Activated naive CD8-positive, alpha-beta T cell treated with anti-CD3 and anti-CD28 coated beads, Interleukin-2, amount 10 ng/mL, durations not matched to agents 7 days and 5 days (primary cell): ENCODE data around the gene SRC. TPM values are rescaled to one million over a fixed set of nuclear protein-coding genes. Genes with fewer than 3 reads are reported as not detected.

Experiments used
- ATAC-seq: fragments of 150-1000 bp; cut with Tn5 transposase; one replicate; pipeline ENCODE4 v1.10.0; 2021; ENCODE audit warnings: low read depth, moderate library complexity
- POLR2A ChIA-PET: fragments of 350-600 bp; sonication (Branson Sonifier 250); formaldehyde crosslinking; loops from one replicate; lab custom pipeline; 2021; ENCODE audit warnings: antibody characterized with exemption; lab: Charles Lee
- DNase-seq: peaks from one replicate; pipeline ENCODE4 v3.0.0; 2021
- H3K27ac Mint-ChIP-seq: one replicate; pipeline ENCODE4 v1.8.0; 2022; ENCODE audit warnings: mild to moderate bottlenecking, mixed read lengths
- H3K27me3 Mint-ChIP-seq: one replicate; pipeline ENCODE4 v1.8.0; 2022; ENCODE audit warnings: mild to moderate bottlenecking, moderate library complexity, mixed read lengths
- H3K36me3 Mint-ChIP-seq: one replicate; pipeline ENCODE4 v1.8.0; 2021; ENCODE audit warnings: mild to moderate bottlenecking, mixed read lengths
- H3K4me1 Mint-ChIP-seq: one replicate; pipeline ENCODE4 v1.8.0; 2021; ENCODE audit warnings: mixed read lengths
- H3K4me3 Mint-ChIP-seq: one replicate; pipeline ENCODE4 v1.8.0; 2022; ENCODE audit warnings: mild to moderate bottlenecking, moderate library complexity, mixed read lengths
- H3K9me3 Mint-ChIP-seq: one replicate; pipeline ENCODE4 v1.8.0; 2021; ENCODE audit warnings: mixed read lengths
- total RNA-seq, 2 experiments: library from RNA; stranded (reverse); gene quantifications; one replicate each; pipeline ENCODE4 v1.2.3, GENCODE V29; 2021

The SRC gene
- total RNA-seq, 2 experiments from 2014 or later: 4.5 to 5.6 TPM

DNA sequence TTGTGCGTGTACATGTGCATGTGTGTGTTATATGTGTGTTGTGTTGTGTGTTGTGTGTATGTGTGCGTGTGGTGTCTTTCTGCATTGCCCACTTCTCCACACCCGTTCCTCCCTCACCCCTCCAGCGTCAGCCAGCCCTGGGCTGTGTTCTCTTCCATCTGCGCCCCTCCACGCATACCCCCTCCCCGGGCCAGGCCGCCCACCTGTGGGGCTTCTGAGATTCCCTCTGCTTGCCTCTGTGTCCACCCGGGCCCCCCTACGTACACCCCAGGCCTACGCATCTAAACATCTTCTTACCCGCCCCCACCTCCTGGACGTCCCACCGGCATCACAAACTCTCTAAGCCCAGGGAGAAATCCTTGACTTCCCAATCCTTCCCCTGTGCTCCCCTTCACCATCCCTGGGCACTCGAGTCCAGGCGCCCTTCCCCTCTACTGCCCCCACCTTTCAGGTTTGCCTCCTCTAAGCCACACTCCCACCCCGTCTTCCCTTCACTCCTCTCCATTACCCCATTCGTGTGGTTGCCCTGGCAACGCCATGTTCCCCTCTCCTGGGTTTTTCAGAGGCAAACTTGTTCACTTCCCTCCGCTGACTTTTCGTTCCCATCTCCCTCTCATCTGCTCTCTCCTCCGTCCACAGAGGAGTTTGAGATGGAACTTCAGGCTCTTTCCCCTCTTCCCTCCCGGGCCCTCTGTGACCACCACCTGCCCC lies 93.4 kb downstream of the SRC start:
- no peaks in the 10 kb centered on the region for H3K27me3 Mint-ChIP-seq
- no peak overlapping the region for H3K27ac Mint-ChIP-seq
- DNase-seq (no peak), ATAC-seq (no peak)
- no peaks in the 10 kb centered on the region for H3K9me3 Mint-ChIP-seq
- POLR2A ChIA-PET: no interaction called here
- H3K4me1 Mint-ChIP-seq: no peaks in the 10 kb centered on the region
- H3K4me3 Mint-ChIP-seq: no peak overlapping the region
- H3K36me3 Mint-ChIP-seq: no peaks in the 10 kb centered on the region

DNA sequence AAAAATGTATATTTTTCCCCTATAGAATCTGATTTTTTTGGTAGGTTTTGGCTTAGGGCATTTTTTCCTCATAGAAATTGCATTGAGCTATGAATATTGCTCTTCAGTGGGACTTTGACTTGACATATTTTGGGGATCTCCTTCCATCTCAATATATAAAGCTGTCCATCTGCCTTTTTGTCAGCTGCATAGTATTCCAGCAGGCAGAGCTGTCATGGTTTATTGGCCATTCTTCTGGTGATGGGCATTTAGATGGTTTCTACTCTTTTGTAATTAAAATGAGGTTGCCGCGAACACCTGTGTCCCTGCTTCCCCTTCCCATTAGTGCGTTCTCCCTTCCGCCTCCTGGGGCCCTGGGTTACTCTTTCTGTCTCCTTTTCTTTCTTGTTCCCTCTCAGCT lies 95.1 kb downstream of the SRC start:
- POLR2A ChIA-PET: no interaction called here
- Mint-ChIP-seq H3K9me3 (no peaks in the 10 kb centered on the region), H3K4me1 (no peaks in the 10 kb centered on the region), H3K4me3 (no peak overlapping the region), H3K36me3 (no peaks in the 10 kb centered on the region), H3K27me3 (no peaks in the 10 kb centered on the region), H3K27ac (no peak overlapping the region)
- ATAC-seq: no peak
- DNase-seq: no peak

DNA sequence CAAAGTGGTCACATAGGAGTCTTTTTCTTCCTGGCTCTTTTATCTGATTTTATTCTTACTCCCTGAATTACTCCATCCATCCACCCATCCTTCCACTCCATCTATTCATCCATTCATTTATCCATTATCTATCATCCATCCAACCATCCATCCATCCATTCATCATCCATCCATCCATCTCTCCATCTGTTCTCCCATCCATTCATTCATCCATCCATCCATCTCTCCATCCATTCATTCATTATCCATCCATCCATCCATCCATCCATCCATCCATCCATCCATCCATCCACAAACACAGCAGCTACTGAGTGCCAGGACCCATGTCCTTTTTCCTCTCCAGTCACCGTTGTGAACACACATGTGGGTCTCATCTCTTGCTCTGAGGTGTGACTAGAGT lies 96.6 kb downstream of the SRC start:
- Mint-ChIP-seq H3K4me1 (no peaks in the 10 kb centered on the region), H3K4me3 (no peak overlapping the region), H3K9me3 (no peaks in the 10 kb centered on the region), H3K27ac (no peak overlapping the region), H3K27me3 (no peaks in the 10 kb centered on the region), H3K36me3 (no peaks in the 10 kb centered on the region)
- DNase-seq: no peak
- POLR2A ChIA-PET: no interaction called here
- ATAC-seq: no peak

DNA sequence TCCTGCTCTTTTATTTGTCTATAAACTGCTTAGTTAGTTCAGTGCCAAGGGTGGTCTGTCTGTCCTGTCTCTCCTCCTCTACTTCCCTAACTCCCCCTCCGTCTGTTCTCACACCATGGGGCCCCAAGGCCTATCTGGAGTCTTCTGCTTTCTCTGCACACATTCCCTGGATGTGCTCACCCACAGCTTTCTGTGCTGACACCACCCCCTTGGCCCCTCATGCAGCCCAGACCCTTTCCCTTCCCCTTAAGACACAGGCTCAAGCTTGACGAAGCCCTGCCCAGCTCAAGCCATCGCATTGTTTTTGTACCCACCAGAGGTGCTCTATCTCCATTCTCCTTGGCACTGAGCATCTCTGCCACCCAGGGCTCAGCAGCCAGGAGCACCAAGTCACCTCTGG lies 97.0 kb downstream of the SRC start:
- no peaks in the 10 kb centered on the region for H3K4me1 Mint-ChIP-seq
- POLR2A ChIA-PET: no interaction called here
- ATAC-seq (no peak), DNase-seq (no peak)
- no peak overlapping the region for H3K4me3 Mint-ChIP-seq
- no peaks in the 10 kb centered on the region for H3K36me3 Mint-ChIP-seq
- no peaks in the 10 kb centered on the region for H3K27me3 Mint-ChIP-seq
- H3K27ac Mint-ChIP-seq: no peak overlapping the region
- H3K9me3 Mint-ChIP-seq: no peaks in the 10 kb centered on the region

DNA sequence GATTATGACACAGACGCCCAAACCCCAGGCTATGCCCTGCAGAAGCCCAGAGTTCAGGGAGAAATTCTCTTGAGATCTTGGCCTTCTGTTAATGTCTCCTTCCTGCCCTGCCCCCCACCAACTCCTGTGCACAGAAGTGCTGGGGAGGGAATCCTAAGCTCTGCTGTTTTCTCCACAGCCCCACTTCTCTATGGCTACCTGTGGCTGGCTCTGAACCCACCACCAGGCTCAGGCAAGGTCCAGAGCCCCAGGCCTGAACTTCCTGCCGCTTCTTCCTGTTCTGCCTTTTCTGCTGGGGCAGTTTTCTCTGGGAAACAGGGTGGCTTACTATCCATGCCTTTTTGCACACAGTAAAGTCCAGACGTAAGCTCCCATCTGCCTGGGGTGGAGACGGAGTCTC lies 97.7 kb downstream of the SRC start:
- H3K4me3 Mint-ChIP-seq: no peak overlapping the region
- no peaks in the 10 kb centered on the region for H3K27me3 Mint-ChIP-seq
- no peaks in the 10 kb centered on the region for H3K4me1 Mint-ChIP-seq
- POLR2A ChIA-PET: no interaction called here
- DNase-seq (no peak), ATAC-seq (no peak)
- no peaks in the 10 kb centered on the region for H3K9me3 Mint-ChIP-seq
- no peaks in the 10 kb centered on the region for H3K36me3 Mint-ChIP-seq
- H3K27ac Mint-ChIP-seq: no peak overlapping the region

DNA sequence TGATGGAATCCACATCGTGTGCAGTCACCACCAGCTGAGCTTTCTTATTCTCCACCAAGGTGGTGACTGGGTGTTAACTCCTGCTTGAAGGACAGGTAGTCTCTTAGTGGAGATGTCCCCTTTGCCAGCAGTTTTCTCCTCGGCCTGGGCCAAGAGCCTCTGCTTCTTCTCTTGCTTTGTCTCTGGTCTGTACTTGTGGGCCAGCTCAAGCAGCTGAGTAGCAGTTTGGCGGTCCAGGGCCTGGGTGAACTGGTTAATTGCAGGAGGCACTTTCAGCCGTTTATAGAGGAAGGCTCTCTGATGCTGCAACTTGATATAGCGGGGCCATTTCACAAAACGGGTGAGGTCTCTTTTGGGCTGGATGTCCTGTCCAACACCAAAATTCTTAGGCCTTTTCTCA lies 99.1 kb downstream of the SRC start:
- H3K27ac Mint-ChIP-seq: no peak overlapping the region
- H3K4me3 Mint-ChIP-seq: no peak overlapping the region
- no peaks in the 10 kb centered on the region for H3K9me3 Mint-ChIP-seq
- ATAC-seq (no peak), DNase-seq (no peak)
- H3K4me1 Mint-ChIP-seq: no peaks in the 10 kb centered on the region
- H3K27me3 Mint-ChIP-seq: no peaks in the 10 kb centered on the region
- POLR2A ChIA-PET: no interaction called here
- H3K36me3 Mint-ChIP-seq: no peaks in the 10 kb centered on the region

DNA sequence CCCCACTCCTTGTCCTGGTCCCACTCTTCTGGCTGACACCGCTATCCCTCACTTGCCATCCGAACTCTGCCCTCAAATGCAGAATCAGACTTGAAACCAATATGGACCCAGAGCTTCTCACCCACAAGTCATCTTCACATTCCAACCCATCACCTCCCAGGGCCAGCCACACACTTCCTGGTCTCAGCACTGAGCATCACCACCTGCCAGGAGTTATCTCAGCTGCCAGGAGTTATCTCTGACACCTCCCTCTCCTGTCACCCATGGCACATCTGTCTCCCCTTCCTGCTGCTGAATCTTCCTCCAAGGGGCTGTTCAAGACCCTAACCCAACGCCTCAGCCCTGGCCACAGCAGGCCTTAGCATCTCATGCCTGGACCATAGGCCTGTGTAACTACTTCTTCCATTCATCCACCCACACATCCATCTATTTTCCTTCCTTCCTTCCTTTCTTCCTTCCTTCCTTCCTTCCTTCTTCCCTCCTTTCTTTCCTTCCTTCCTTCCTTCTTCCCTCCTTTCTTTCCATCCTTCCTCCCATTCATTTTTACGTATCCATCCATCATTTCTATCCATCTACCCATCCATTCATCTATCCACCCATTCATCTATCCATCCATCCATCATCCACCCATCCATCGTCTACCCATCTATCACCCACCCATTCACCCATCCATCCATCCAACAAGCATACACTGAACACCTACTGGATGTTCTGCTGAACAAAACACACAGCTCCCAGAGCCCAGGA lies 100.5 kb downstream of the SRC start:
- H3K27ac Mint-ChIP-seq: no peak overlapping the region
- ATAC-seq (no peak), DNase-seq (no peak)
- H3K36me3 Mint-ChIP-seq: no peaks in the 10 kb centered on the region
- H3K27me3 Mint-ChIP-seq: no peaks in the 10 kb centered on the region
- no peak overlapping the region for H3K4me3 Mint-ChIP-seq
- H3K9me3 Mint-ChIP-seq: no peaks in the 10 kb centered on the region
- POLR2A ChIA-PET: no interaction called here
- no peaks in the 10 kb centered on the region for H3K4me1 Mint-ChIP-seq

DNA sequence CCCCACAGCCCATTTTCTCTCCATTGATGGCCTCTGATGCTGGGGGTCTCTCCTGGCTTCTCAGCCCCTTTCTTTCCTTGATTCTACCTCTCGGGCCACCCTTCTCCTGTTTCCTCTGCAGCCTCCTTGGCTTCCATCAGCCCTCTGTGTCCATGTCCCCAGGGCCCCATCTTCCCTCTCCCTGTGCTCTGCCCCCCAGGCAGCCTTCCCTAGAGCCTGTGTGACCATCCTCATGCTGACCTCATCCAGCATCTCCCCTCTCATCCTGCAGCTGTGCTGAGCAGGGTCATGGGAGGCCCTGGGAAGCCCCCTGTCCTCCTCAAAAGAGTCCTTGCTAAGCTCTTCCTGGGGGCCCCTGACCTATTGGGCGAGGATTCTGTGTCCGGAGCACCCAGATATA lies 101.7 kb downstream of the SRC start:
- ATAC-seq (no peak), DNase-seq (no peak)
- H3K27me3 Mint-ChIP-seq: no peaks in the 10 kb centered on the region
- H3K9me3 Mint-ChIP-seq: no peaks in the 10 kb centered on the region
- POLR2A ChIA-PET: no interaction called here
- H3K4me1 Mint-ChIP-seq: no peaks in the 10 kb centered on the region
- H3K4me3 Mint-ChIP-seq: no peak overlapping the region
- H3K36me3 Mint-ChIP-seq: no peaks in the 10 kb centered on the region
- no peak overlapping the region for H3K27ac Mint-ChIP-seq

DNA sequence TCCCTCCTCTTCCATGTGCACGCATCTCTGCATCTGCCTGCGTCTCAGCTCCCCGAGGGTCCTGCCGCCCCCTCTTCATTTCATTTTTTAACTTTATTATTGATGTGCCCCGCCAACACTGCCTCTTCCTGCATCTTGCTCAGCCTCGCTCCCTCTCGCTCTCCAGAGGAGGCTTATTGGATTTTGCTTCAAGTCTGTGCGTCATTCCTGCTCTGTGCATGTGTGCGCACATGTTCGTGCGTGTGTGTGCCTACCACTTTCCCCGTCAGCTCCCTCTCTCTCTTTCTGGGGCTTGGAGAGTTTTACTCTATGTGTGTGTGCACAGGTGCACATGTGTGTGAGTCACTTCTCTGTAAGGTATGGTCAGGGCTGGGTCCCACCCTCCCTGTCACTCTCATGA lies 103.3 kb downstream of the SRC start:
- H3K27me3 Mint-ChIP-seq: peaks cover 2% of the 10 kb centered on the region
- H3K36me3 Mint-ChIP-seq: no peaks in the 10 kb centered on the region
- POLR2A ChIA-PET: no interaction called here
- H3K4me1 Mint-ChIP-seq: no peaks in the 10 kb centered on the region
- DNase-seq (no peak), ATAC-seq (no peak)
- no peaks in the 10 kb centered on the region for H3K9me3 Mint-ChIP-seq
- no peak overlapping the region for H3K4me3 Mint-ChIP-seq
- no peak overlapping the region for H3K27ac Mint-ChIP-seq

DNA sequence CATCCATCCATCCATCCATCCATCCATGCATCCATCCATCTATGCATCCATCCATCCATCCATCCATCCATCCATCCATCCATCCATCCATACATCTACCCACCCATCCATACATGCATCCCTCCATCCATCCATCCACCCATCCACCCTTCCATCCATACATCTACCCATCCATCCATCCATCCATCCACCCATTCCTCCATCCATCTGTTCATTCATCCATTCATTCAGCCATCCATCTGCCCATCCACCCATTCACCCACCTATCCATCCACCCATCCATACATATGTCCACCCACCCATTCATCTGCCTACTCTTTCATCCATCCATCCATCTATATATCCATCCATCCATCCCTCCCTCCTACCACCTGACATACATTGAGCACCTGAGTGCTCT lies 104.4 kb downstream of the SRC start:
- Mint-ChIP-seq H3K9me3 (no peaks in the 10 kb centered on the region), H3K27ac (no peak overlapping the region), H3K4me3 (no peak overlapping the region), H3K36me3 (no peaks in the 10 kb centered on the region), H3K27me3 (peaks cover 2% of the 10 kb centered on the region), H3K4me1 (no peaks in the 10 kb centered on the region)
- DNase-seq (no peak), ATAC-seq (no peak)
- POLR2A ChIA-PET: no interaction called here

DNA sequence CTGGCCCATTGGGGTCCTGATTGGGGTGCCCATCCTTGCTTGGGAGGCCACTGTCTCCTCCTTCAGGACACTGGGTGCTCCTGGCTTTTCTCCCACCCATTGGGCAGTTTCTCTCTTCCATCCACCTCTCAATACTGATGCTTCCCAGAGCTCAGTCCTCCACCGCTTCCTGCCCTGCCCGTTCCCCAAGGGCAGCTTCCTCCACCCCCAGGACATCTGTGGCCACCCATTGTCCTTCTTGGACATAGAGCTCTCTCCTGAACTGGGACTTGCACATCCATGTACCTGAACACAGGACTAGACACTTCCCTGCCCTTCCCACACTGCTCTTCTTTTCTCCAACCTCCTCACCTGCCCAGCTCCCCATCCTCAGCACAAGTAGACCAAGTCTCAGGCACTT lies 105.7 kb downstream of the SRC start:
- no peaks in the 10 kb centered on the region for H3K9me3 Mint-ChIP-seq
- H3K27me3 Mint-ChIP-seq: peaks cover 2% of the 10 kb centered on the region
- DNase-seq (no peak), ATAC-seq (no peak)
- POLR2A ChIA-PET: no interaction called here
- no peak overlapping the region for H3K4me3 Mint-ChIP-seq
- no peaks in the 10 kb centered on the region for H3K4me1 Mint-ChIP-seq
- no peak overlapping the region for H3K27ac Mint-ChIP-seq
- no peaks in the 10 kb centered on the region for H3K36me3 Mint-ChIP-seq

DNA sequence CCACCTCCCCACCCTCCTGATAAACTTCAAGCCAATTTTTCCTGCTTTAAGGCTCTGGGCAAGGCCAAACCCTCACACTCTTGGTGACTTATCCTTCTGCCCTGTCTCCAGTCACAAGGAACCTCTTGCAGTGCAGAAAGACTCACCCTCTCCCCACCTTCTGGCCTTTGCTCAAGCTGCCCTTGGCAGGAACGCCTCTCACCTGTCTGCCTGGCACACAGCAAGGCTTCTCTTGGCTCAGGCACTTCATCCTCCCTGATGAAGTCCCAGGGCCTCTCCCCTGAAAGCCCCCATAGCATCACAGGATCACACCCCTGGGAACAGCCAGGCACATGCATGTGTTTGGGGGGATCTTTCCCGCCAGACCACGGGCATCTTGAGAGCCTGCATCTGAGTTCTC lies 106.3 kb downstream of the SRC start:
- H3K4me3 Mint-ChIP-seq: no peak overlapping the region
- no peak for DNase-seq
- H3K27me3 Mint-ChIP-seq: peaks cover 2% of the 10 kb centered on the region
- H3K36me3 Mint-ChIP-seq: no peaks in the 10 kb centered on the region
- no peaks in the 10 kb centered on the region for H3K4me1 Mint-ChIP-seq
- no peak for ATAC-seq
- no peaks in the 10 kb centered on the region for H3K9me3 Mint-ChIP-seq
- POLR2A ChIA-PET: no interaction called here
- no peak overlapping the region for H3K27ac Mint-ChIP-seq

DNA sequence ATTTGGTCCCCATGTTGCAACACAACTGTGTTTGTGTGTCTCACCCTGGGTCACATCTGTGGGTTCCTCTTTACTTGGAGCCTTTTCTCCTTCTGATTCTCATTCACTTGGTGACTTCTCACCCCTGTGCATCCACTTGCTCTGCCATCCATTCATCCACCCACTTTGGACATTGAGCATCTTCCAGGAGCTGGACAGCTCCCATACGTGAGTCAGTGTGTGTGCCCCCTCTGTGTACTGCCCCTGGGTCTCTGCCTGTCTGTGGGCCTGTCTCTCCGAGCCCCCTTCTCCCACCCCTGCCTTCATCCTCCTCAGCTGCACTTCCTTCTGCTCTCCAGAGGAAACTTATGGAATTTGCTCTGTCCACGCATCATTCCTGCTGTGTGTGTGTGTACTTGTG lies 107.3 kb downstream of the SRC start:
- H3K4me3 Mint-ChIP-seq: no peak overlapping the region
- no peak for DNase-seq
- no peaks in the 10 kb centered on the region for H3K4me1 Mint-ChIP-seq

DNA sequence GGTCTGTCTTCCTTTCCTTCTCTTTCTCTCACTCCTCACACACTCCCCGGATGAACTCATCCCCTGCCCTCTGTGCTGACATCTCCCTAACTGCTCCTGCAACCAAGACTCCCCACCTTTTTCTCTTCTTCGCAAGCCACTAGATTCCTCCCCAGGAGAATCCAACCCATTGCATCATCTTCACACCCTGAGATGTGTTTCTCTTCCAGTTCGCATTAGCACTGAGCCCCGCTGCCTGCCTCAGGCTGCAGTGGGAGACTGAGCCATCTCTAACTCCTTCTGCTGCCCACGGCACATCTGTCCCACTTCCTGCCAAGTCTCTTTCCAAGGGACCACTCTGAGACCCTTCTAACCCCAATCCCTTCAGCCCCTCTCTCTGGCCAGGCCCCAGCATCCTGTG lies 107.9 kb downstream of the SRC start:
- Mint-ChIP-seq H3K27ac (no peak overlapping the region), H3K36me3 (no peaks in the 10 kb centered on the region), H3K4me1 (no peaks in the 10 kb centered on the region), H3K9me3 (peaks cover 4% of the 10 kb centered on the region), H3K4me3 (no peak overlapping the region), H3K27me3 (peaks cover 6% of the 10 kb centered on the region)
- no peak for DNase-seq
- POLR2A ChIA-PET: no interaction called here
- no peak for ATAC-seq

More for the DNA sequence above, 107.3 kb downstream of the SRC start:
- Mint-ChIP-seq H3K27ac (no peak overlapping the region), H3K9me3 (peaks cover 4% of the 10 kb centered on the region), H3K36me3 (no peaks in the 10 kb centered on the region), H3K27me3 (peaks cover 2% of the 10 kb centered on the region)
- POLR2A ChIA-PET: no interaction called here
- ATAC-seq: no peak
